ENCODE data around the gene SOBP. TPM values are rescaled to one million over a fixed set of nuclear protein-coding genes. Genes with fewer than 3 reads are reported as not detected.

The SOBP gene
- total RNA-seq, 1 donor from 2014 or later, result 0.27 TPM

GRCh38 chr6:107673076-107673494 is 183.2 kb downstream of the SOBP start:
- intact Hi-C loops (cut with micrococcal nuclease), result no loop called here

GRCh38 chr6:107674995-107675738 is 185.2 kb downstream of the SOBP start:
- intact Hi-C loops (cut with micrococcal nuclease), result loop anchor here (1.0 to 5.0 kb wide), 14 partner anchors 18 to 817 kb away; partner anchors contain the start of genes PDSS2, SCML4 and SEC63

GRCh38 chr6:107676042-107676441 is 186.1 kb downstream of the SOBP start:
- intact Hi-C loops (cut with micrococcal nuclease), result loop anchor here (5.0 kb wide), 1 partner anchor 359 kb away; no protein-coding TSS in a partner anchor

- intact Hi-C loops (cut with micrococcal nuclease), result loop anchor here (5.0 kb wide), 1 partner anchor 360 kb away; no protein-coding TSS in a partner anchor
Observed at GRCh38 chr6:107677399-107677798, 187.5 kb downstream of the SOBP start.

GRCh38 chr6:107679457-107679856 is 189.5 kb downstream of the SOBP start:
- intact Hi-C loops (cut with micrococcal nuclease), result loop anchor here (5.0 kb wide), 1 partner anchor 362 kb away; no protein-coding TSS in a partner anchor

GRCh38 chr6:107682721-107683120 is 192.8 kb downstream of the SOBP start:
- intact Hi-C loops (cut with micrococcal nuclease), result no loop called here

- intact Hi-C loops (cut with micrococcal nuclease), result no loop called here
Observed at GRCh38 chr6:107683183-107683582, 193.3 kb downstream of the SOBP start.

GRCh38 chr6:107684996-107685395 is 195.1 kb downstream of the SOBP start:
- intact Hi-C loops (cut with micrococcal nuclease), result no loop called here

- intact Hi-C loops (cut with micrococcal nuclease), result no loop called here
Observed at GRCh38 chr6:107689190-107689589, 199.3 kb downstream of the SOBP start.

GRCh38 chr6:107689951-107690642 is 200.2 kb downstream of the SOBP start:
- intact Hi-C loops (cut with micrococcal nuclease), result no loop called here

- intact Hi-C loops (cut with micrococcal nuclease), result no loop called here
Observed at GRCh38 chr6:107690643-107691061, 200.7 kb downstream of the SOBP start.

GRCh38 chr6:107691062-107691751 is 201.3 kb downstream of the SOBP start:
- intact Hi-C loops (cut with micrococcal nuclease), result no loop called here

- intact Hi-C loops (cut with micrococcal nuclease), result no loop called here
Observed at GRCh38 chr6:107692351-107692750, 202.4 kb downstream of the SOBP start.

- intact Hi-C loops (cut with micrococcal nuclease), result no loop called here
Observed at GRCh38 chr6:107695061-107695720, 205.3 kb downstream of the SOBP start.

GRCh38 chr6:107697682-107698081 is 207.8 kb downstream of the SOBP start:
- intact Hi-C loops (cut with micrococcal nuclease), result no loop called here

GRCh38 chr6:107698146-107698545 is 208.2 kb downstream of the SOBP start:
- intact Hi-C loops (cut with micrococcal nuclease), result no loop called here

GRCh38 chr6:107699254-107699653 is 209.3 kb downstream of the SOBP start:
- intact Hi-C loops (cut with micrococcal nuclease), result no loop called here

GRCh38 chr6:107699697-107700325 is 209.9 kb downstream of the SOBP start:
- intact Hi-C loops (cut with micrococcal nuclease), result no loop called here

- intact Hi-C loops (cut with micrococcal nuclease), result loop anchor here (1.0 kb wide), 3 partner anchors 28 to 164 kb away; no protein-coding TSS in a partner anchor
Observed at GRCh38 chr6:107703606-107704005, 213.7 kb downstream of the SOBP start.

- intact Hi-C loops (cut with micrococcal nuclease), result loop anchor here (1.0 kb wide), 3 partner anchors 29 to 163 kb away; no protein-coding TSS in a partner anchor
Observed at GRCh38 chr6:107704347-107705013, 214.6 kb downstream of the SOBP start.

Data from T-helper 1 cell treated with Interleukin-12 subunit alpha and Interleukin-12 subunit beta and Interleukin-4 antibody, amounts not matched to agents 30 ng/mL and 1 ng/mL, for 36 hours (primary cell).